H1 (cell line): ENCODE measurements around the gene C15orf62. TPM values are rescaled to one million over a fixed set of nuclear protein-coding genes. Genes with fewer than 3 reads are reported as not detected.

Source experiments
- CHD7 ChIP-seq: fragments of 300-600 bp; sonication (generic); IDR thresholded peaks from 2 replicates; pipeline ENCODE4 v1.7.1; 2012; ENCODE audit warnings: low read length, moderate library complexity, mild to moderate bottlenecking, inconsistent platforms; ENCODE audit not compliant: insufficient replicate concordance
- HDAC6 ChIP-seq: IDR thresholded peaks from one replicate; pipeline ENCODE4 v1.7.1; 2012; ENCODE audit warnings: low read depth, mild to moderate bottlenecking, inconsistent platforms, low read length, moderate library complexity
- JUND ChIP-seq: IDR thresholded peaks from 2 replicates; pipeline ENCODE4 v1.6.1; 2011; ENCODE audit warnings: mild to moderate bottlenecking, improper control_type of control experiment, low read length
- NANOG ChIP-seq: IDR thresholded peaks from 2 replicates; pipeline ENCODE4 v1.6.1; 2011; ENCODE audit warnings: low read length, low read depth, mild to moderate bottlenecking, inconsistent platforms; ENCODE audit not compliant: insufficient read depth, poor library complexity, severe bottlenecking
- RAD21 ChIP-seq, 2 experiments: IDR thresholded peaks in 1 of 2; conservative IDR thresholded peaks in 1 of 2; 2 replicates each; pipeline ENCODE4 v1.6.1; 2011; ENCODE audit warnings: low read depth in 2 of 2, low read length in 2 of 2, improper control_type of control experiment in 1 of 2, inconsistent platforms in 1 of 2, mild to moderate bottlenecking in 1 of 2, moderate library complexity in 1 of 2
- polyA plus RNA-seq, 7 experiments: library from polyadenylated mRNA; depleted of rRNA in 3 of 7; stranded (reverse) in 5 of 7; unstranded in 2 of 7; fragments of >200 nt in 5 of 7; fragments of 200-250 nt in 2 of 7; gene quantifications; 1 replicate in 5 of 7; 2 replicates in 1 of 7; 4 replicates in 1 of 7; pipeline versions ENCODE4 v1.2.1 to v1.2.3, GENCODE V29; 2011 to 2013; ENCODE audit warnings: missing spikeins in 2 of 7, mixed read lengths in 2 of 7
- total RNA-seq: library from RNA; stranded (reverse); fragmentation: NEBNext Ultra II Directional; extraction: Animal tissue kit (Norgen Biotek cat#: 25700); gene quantifications from 2 replicates; pipeline ENCODE4 v1.2.1, GENCODE V29; 2021

Gene C15orf62
- total and polyA plus RNA-seq, 2 of the 8 experiments (the other 6 are each of a cell fraction or from before 2014, with no cell fraction given): 0.06 to 0.56 TPM

GRCh38 chr15:40815042-40815698 lies 45.4 kb downstream of the C15orf62 start (continued):
- TF ChIP-seq RAD21 (IDR thresholded peaks at IDR 0.05 in 1 of 2, conservative IDR thresholded peaks at IDR 0.05 in 1 of 2; ENCODE audit: low read depth in 2 of 2, low read length in 2 of 2): no peak
- no peak for TF ChIP-seq CHD7
- no peak for TF ChIP-seq NANOG
- no peak for TF ChIP-seq JUND
- TF ChIP-seq HDAC6: no peak
